GM03348 (cell line): ENCODE data around the gene SDCCAG8.

Experiments
- DNase-seq: peaks from one replicate; pipeline ENCODE4 v3.0.0; 2012; ENCODE audit warnings: low spot score

Gene SDCCAG8

DNA sequence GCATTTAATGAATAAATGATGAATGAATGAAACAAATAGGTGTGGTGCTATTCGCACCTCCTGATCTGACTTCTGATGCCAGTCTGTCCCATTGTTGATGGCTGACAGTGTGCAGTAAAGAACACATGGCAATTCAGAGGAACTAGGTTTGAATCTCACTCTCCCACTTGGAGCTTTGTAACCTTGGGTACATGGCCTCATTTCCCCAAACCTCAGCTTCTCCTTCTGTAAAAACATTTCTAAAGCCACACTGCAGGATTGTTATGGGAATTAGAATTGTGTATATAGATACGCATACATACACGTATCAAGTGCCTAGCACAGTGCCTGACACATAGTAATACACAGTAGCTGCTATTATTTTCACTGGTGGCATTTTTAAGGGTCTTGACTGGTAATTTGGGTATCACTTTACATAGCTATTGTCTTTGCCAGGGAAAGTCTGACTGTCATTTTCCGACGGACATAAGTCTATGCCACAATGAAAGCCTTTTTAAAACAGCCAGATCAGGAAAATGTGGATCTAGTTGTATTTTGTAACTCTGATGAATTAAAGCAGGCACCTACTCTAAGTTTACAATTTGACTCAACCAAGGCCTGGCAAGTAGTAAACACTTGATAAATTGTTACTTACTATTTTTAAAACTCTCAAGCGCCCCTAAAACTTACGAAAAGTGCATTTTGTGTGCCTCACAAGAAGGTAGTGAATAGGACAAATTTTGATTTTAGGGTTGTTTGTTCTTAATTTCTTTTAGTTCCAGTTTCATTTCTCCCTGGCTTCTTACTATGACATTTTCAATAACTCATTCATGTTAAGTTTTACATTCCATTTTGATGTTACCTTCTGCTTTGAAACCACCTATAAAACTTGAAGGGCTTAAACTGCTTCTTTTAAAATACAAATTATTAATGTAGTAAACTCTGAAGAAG, 164.4 kb downstream of the SDCCAG8 start:
- no peak for DNase-seq

DNA sequence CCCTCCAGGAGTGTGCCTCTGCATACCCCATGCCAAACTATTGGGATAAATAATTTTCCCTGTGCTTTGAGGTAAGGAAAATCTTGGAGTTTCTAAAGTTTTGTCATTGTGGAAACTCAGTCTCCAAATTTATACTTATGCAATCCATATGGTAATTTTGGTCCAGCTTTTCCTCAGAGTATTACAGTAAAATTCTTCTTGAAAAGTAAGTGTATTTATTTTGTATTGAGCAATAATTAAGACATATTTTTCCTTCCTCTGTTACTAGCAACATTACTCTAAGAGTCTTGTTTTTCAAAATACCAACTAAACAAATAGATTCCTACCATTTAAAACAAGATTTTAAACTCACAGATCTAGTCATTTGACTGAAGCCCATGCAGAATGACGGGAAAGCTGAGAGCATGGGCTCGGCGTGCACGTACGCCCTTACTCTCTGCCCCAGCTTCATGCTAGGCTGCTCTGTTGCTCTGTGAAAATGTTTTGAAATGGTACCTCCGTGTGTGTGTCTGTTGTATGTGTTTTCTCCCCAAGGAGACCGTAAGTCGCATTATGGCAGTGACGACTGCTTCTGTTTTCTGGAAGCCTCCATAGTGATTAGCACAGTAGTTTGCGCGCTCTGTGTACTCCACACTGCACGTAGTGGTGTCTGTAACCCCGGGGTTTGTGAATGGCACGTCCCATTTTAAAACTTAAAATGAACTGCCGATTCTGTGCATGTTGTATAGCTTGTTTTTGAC, 165.3 kb downstream of the SDCCAG8 start:
- DNase-seq: peak; percentile 24

DNA sequence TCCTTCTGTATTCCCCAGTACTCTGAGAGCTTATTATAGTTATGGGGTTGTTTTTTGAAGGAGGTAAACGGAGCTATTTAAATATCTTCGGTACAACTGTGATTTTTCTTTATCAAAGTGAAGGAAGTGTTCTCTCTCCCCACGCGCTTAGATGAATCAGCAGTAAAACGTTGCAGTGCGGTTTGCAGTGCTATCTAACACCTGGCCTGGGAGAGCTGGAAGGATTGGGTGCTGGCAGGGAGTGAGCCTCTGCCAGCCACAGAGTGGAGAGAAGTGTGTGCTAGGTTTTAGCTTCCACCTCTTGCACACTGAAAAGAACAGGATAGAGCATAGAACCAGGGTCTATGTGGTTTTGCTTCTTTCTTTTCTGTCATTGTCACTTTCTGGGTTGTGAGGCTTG, 165.9 kb downstream of the SDCCAG8 start:
- peak; percentile 61 for DNase-seq

DNA sequence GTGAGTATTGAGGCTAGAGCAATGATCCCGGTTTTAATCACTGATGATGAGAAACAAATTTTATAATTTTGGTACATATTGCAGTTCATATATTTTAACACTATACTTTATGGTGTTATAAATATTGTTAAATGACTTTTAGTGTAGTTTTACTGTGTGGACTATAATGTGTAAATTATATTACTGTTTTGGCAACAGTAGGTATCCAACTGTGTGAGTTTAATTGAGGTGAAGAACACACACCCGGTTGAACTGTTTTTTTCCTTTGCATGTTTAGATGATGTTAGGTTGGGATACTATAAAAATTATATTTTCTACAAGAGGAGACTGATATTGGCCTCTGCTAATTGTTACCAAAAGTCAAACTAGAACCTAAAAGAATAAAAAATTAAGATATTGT, 166.5 kb downstream of the SDCCAG8 start:
- no peak for DNase-seq

DNA sequence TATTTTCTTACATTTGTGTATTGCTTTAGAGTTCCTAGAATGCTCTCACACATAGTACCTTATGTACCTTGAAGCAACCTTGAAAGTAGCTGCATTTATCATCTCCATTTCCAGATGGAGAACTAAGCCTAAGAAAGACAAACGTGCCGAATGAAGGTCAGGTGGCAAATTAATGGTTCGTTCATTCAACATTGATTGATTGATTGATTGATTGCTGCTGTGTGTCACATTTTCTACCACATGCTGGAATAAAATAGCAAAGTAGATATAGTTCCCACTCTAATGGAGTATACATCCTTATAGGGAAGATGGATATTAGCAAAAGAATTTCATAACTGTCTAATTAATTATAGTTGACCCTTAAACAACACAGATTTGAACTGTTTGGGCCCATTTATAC, 172.2 kb downstream of the SDCCAG8 start:
- no peak for DNase-seq

DNA sequence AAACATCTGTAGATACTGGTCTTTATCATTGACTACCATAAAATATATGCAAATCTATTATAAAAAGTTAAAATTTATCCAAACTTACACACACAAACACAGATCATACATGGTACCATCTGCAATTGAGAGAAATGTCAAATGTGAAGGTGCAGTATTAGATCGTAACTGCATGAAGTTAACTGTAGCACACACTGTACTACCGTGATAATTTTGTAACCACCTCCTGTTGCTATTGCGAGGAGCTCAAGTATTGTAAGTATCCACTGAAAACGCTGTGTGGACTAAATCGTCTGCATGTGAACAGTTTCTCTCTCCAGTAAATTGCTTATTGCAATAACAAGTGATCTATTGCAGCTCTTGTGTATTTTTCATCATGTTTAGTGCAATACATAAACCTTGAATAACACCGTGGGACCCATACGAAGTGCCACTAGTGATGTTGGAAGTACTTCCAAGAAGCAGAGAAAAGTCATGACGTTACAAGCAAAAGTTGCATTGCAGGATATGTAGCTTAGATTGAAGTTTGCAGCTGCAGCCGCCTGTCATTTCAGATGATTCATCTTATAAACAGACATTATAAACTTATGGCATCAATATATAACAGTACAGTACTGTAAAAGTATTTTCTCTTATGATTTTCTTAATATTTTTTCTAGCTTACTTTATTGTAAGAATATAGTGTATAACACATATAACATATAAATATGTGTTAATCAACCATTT, 172.9 kb downstream of the SDCCAG8 start:
- no peak for DNase-seq

DNA sequence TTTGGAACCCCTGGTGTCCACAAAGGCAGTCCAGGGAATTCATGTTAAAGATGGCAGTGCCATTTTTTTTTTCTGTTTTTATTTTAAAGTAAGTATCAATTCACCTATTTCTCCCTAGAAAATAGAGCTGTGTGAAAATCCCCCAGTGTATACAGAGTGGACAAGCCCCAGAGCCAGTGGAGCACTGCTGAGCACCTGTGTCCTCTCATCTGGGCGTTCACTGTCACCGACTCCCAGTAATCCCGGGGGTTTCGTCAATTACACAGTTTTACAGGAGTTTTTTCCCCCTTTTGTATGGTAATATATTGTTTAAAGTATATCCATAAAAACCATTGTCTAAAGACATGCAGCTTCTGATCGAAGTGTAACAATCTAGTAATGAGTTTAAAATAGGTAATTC, 175.8 kb downstream of the SDCCAG8 start:
- DNase-seq: no peak

DNA sequence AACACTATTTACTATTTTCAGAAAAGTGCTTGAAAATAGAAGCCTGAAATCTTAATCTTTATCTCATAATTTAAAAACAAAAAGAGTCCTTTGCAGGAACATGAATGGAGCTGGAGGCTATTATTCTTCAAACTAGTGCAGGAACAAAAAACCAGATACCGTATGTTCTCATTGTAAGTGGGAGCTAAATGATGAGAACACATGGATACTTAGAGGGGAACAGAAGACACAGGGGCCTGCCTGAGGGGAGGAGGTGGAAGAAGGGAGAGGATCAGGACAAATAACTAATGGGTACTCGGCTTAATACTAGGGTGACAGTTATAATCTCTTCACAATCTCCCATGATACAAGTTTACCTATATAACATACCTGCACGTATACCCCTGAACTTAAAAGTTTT, 176.3 kb downstream of the SDCCAG8 start:
- DNase-seq: no peak

DNA sequence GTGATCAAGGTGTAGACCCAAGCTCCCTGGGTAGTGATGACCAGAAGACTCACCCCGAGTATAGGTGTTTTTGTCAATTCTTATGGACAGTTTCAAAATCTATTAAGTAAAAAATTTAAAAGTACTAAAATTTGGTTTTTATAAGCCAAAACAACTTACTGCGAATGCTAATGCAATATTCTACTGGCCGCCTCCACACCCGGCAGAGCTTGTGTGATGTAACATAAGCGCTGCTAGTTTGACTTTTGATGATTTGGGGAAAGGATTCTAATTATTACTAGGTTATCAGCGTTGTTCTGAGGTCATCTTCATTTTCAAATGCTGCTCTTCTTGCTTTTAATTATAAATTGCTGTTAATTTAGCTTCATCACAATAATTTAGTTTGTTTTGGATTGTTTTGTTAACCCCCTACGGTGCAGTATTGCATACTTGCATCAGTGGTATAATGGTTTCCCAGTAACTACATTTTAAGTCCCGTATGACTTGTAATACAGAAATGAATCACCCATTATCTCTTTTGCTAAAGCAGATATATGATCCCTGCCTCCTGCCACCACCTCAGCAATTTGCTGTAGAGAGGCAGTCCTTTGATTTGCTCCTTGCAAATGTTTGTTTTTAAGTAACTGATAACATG, 178.0 kb downstream of the SDCCAG8 start:
- DNase-seq: no peak

DNA sequence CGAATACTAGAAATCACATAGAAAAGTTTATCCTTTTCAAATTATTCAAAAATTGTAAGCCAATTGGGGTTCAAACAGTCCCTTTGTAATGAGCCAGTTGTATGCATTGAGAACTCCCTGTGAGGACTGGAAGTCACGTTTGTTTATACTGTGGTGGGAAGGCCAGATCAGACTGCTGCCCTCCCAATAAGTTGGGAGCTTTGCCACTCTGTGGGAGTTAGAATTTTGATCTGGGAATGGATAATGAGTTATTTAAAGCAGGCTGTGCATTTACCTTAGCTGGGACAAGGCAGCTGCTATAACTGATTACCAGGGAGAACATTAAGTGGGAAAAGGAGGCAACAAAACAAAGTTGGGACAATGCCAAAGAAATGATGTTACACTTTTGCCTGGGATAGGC, 178.8 kb downstream of the SDCCAG8 start:
- no peak for DNase-seq

DNA sequence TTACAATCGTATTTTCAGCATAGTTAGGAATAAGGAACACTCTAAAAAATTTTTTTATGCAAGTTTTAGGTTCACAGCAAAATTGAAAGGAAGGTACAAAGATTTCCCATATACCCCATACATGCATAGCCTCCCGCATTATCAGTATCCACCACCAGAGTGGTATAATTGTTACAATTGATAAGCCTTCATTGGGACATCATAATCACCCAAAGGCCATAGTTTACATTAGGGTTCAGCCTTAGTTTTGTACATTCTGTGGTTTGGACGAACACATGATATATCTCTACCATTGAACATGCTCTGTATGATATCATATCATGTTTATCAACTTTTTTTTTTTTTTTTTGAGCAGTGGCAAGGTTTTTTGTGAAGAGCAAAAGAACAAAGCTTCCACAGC, 180.0 kb downstream of the SDCCAG8 start:
- no peak for DNase-seq

DNA sequence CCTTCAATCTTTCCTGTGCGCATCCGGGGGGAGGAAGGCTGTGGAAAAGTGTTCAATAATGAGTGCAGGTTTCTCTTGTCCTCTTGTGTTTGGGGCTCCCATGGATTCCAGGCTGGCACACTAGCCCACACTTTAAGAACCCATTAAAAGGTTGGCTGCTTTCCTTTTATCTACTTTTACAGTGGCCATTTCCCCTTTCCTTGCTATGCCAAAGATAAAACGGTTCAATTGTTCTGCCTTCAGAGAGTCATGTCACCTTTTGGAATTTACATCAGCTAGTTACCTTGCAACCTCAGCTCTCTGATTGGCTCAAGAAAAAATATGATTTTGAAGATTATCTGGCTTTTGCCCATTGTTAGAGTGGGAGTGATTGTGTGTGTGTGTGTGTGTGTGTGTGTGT, 182.3 kb downstream of the SDCCAG8 start:
- DNase-seq: no peak

DNA sequence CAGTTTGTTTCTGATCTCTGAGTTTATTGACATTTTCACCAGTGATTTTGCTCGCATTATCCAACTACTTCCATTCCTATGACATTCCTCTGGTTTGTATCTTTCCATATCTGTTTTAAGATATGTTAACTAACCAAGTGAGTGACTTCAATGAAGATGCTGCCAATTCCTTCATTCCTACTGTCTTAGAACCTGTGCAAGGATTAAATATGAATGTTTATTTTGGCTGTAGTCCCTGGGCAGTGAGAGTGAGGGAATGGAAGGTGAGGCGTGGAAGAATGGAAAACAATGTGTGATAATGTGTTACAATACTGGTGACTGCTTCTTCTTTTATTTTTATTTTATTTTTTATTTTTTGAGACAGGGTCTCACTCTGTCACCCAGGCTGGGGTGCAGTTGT, 183.0 kb downstream of the SDCCAG8 start:
- DNase-seq: no peak

DNA sequence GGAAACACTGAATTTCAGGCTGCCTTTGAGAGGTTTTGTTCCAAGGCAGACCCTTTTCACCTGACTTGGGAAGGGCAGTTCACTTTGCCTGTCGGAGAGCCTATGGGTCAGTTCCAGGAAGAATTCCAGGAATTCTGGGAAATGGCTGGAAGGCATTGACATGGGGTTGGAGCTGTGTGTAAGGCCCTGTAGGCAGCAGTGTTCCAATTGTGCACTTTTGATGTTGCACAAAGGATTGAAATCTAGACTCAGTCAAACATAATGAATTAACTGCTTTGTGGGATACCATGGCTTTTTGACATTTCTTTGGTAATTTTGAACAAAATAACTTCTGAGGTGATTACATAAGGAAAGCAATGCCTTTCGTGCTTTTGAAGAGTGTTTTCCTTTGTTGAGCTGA, 184.6 kb downstream of the SDCCAG8 start:
- no peak for DNase-seq

DNA sequence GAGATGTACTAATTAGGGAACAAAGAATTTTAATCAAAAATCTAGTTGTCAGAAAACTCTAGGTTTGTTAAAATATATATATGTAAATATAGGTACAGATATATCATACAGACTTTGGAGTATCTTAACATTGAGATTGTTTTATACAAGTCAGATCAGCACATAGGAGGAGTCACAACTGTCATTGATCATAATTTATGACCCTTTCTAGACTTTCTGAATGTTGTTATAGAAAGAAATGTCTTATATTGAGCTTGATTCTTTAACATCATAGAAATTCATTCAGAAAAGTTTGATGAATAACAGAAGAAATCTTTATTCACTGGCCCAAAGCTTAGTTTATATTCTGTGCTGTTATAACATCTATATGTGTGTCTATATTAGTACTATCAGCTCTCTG, 185.8 kb downstream of the SDCCAG8 start:
- no peak for DNase-seq

DNA sequence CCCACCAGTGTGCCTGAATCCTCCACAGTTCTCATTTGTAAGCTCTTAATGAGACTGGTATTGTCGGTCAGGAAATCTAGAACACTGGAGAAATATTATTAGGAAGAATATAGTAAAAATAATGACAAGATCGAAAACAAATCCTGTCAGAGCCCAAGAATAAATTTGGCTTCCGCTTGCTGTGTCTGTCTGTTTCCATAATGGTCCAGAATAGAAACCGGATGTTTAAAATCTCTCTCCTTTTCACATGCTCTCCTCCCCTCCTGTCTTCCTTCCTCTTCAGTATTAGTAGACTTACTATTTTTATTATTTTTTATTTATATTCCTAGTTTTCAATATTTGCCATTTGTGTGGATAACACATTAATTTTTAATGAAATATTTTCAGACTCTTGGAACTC, 187.7 kb downstream of the SDCCAG8 start:
- no peak for DNase-seq

DNA sequence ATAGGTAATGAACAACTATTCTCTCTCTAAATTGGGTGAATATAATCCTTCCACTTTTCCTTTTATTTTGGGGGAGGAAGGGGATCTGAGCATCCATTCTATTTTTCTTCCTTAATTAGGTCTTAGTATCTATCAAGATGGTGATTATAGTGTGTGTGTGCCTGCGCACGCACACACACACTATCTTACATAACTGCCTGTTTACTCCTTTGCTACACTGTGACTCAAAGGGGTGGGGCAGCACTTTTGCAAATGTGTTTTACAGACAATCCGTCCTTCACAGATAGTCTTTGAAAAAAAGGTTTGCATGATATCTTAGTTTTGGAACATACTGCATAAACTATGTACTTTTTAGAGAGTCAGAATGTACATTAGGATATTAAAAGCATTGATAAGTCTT, 191.5 kb downstream of the SDCCAG8 start:
- peak; percentile 59 for DNase-seq

DNA sequence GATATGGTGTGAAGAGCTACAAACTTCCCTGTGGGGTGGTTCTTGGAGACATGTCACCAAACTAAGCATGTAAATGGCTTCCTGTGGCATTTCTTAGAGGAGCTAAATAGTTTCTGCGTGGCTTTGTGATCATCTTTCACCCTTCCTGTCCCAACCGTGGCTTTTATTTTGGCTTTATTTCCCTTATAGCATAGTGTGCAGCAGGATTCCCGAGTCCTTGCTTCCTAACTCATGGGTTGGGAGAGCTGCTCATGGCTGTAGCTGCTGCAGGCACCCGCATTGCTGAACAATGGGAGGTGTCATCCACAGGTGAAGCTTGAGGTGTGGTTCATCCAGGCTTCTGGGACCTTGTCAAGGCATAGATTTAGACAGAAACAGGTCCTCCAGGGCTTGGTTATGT, 192.0 kb downstream of the SDCCAG8 start:
- DNase-seq: no peak

DNA sequence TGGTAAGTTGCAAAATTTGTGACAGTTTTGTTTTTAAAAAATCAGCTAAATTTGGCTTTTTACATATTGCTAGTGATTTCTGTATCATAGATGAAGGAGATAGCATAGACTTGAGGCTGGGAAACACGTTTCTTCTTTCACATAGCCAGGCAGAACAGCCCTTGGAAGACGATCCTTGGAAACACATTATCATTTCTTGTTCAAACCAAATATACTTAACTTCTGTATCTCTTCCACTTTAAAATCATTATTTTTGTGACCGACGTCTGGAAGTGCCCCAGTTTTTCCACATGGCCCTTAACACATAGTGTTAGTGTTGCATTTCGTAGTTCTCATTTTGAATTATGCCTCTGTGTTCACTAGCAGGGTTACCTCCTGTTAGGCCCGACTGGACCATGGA, 193.5 kb downstream of the SDCCAG8 start:
- DNase-seq: no peak

DNA sequence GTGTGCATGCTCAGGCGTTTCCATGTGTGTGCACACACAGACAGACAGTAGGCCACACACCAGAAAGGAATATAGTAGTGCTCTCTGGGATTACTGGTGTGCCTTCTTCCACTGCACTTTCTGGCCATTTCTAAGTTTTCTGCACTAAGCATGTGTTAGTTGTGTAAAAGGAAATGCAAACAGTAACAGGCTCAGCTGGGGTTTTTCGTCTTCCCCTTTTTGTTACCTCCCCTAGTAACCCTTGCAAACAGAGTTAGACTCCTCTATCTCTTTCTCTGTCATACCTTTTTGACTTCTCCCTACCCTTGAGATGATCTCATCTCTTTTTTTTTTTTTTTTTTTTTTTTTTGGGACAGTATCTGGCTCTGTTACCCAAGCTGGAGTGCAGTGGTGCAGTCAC, 196.3 kb downstream of the SDCCAG8 start:
- DNase-seq: no peak

DNA sequence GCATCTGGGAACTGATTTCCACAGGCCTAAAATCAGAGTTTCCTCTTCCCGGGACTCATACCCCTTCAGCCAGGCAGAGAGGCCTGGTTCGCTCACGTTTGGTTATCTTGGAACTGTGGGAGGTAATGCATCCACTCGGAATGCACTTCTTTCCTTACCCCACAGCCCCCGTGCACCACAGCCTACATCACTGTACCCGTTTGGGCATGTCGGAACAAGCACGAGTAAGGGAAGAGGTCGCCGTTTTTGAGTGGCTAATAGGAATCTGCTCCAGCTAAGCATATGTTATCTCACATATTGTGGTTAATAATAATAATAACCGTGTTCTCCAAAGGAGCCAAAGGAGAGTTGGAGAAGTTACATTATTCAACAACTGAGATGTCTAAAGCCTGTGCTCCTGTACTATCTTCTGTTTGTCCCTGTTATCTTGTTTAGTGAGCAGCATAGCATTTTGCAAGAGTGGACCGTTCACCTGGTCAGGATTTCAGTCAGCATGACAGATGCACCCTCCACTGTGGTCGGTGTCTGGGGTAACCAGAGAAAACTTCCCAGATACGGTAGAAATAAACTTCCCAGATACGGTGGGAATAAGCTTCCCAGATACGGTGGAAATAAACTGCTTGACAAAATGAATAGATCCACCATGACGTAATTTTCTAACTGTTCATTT, 198.6 kb downstream of the SDCCAG8 start:
- DNase-seq: no peak
